Astrocyte of the spinal cord (primary cell): Measurements from ENCODE around the gene OR2A25.

ENCODE experiments used
- DNase-seq: peaks from one replicate; pipeline ENCODE4 v3.0.0; 2011; ENCODE audit warnings: low read depth, low spot score
- H3K4me3 ChIP-seq: 2 replicates; pipeline ENCODE4 v1.5.1; 2011; ENCODE audit warnings: low read depth, mild to moderate bottlenecking, low read length, moderate library complexity
- in situ Hi-C: cut with HindIII; loops from 2 replicates; pipeline ENCODE4 v1.10.0; 2017; ENCODE audit warnings: low sequenced_read_pairs
- TF ChIP-seq, protein P1 (sequence below): IDR thresholded peaks from 2 replicates; pipeline ENCODE4 v1.5.1; 2012; ENCODE audit warnings: low read depth, mild to moderate bottlenecking, low read length, inconsistent platforms

OR2A25 gene

DNA sequence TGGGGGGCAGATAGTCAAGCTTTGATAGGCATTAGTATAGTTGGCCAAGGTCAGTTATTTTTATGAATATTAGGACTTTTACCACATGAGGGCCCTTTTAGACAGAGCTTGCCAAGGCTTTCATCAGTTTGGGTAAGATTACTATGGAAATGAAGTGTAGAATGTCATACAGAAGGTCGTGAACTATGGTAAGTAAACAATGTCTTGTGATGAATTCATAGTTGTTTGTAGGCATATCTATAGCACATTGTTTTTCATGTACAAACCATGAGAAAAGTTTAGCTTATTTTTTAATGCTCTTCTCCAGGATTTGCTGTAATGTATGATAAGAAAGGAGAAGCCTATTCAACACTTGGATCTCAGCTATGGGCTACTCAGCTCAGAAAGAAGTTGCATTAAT is 44.0 kb downstream of the OR2A25 start:
- H3K4me3 ChIP-seq = no peak overlapping the region
- in situ Hi-C loops = no loop called here
- TF ChIP-seq, protein P1, sequence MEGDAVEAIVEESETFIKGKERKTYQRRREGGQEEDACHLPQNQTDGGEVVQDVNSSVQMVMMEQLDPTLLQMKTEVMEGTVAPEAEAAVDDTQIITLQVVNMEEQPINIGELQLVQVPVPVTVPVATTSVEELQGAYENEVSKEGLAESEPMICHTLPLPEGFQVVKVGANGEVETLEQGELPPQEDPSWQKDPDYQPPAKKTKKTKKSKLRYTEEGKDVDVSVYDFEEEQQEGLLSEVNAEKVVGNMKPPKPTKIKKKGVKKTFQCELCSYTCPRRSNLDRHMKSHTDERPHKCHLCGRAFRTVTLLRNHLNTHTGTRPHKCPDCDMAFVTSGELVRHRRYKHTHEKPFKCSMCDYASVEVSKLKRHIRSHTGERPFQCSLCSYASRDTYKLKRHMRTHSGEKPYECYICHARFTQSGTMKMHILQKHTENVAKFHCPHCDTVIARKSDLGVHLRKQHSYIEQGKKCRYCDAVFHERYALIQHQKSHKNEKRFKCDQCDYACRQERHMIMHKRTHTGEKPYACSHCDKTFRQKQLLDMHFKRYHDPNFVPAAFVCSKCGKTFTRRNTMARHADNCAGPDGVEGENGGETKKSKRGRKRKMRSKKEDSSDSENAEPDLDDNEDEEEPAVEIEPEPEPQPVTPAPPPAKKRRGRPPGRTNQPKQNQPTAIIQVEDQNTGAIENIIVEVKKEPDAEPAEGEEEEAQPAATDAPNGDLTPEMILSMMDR = no peak
- DNase-seq = no peak

DNA sequence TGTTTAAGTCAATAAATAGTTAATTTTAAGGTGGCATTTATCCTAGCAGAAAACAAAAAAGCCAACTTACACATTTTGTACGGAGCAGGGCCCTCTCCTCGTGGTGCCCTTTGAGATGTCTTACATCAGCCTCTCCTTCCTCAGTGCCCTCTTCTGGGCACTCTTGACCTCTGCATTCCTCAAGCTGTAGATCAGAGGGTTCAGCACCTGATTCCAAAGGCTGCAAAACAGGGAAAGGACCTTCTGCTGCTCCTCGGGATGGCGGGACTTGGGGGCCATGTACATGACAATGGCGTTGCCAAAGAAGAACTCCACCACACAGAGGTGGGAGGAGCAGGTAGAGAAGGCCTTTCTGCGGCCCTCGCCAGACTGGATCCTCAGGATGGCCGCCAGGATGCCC is 48.7 kb downstream of the OR2A25 start:
- in situ Hi-C loops = no loop called here
- no peak for DNase-seq
- TF ChIP-seq, protein P1 = no peak
- H3K4me3 ChIP-seq = no peak overlapping the region

DNA sequence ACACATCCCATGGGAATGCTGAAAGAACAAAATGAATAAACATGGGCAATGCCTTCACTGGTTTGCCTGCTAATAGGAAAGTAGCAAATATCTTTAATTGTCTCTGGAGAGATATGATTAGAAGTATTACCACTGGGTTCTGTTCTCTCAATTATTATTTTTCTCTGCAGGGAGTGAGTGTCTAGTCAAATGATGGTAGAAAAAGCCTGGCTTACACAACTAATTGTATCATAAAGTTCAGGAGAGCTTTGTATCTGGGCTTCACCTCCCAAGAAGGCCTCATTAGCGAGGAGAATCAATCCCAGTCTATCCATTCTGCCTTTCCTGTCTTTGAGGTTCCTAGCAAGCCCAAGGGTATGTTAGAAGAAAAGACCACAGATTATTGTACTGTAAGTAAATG is 53.3 kb downstream of the OR2A25 start, which contains the start of gene OR2A14:
Gene OR2A14 (plus strand): TSS at position 301 of the 400 bp plus-strand sequence. CDS start 5,937 bp downstream, outside the sequence.
- TF ChIP-seq, protein P1 = no peak

More for the DNA sequence above, 53.3 kb downstream of the OR2A25 start, which contains the start of gene OR2A14:
- in situ Hi-C loops = no loop called here
- H3K4me3 ChIP-seq = no peak within 1 kb of the TSS
- DNase-seq = no peak
